ENCODE results near the gene TLE3.

The TLE3 gene

GRCh38 chr15:70111203-70112073, 13.7 kb upstream of the TLE3 start:
- no peak overlapping the region; the same call in 1 of the 2 replicates for H3K4me3 ChIP-seq (ENCODE audit: low read depth, low read length)
- ChIA-PET POLR2A (interaction anchor here (0.9 to 1.0 kb wide), 2 partner anchors 11 to 12 kb away, joined by 3 to 4 read pairs; no protein-coding TSS in a partner anchor), CTCF (interaction anchor here (1.0 to 4.6 kb wide), 3 partner anchors 11 to 535 kb away, joined by 3 to 22 read pairs (median 4); no protein-coding TSS in a partner anchor)
- TF ChIP-seq CTCF (IDR thresholded peaks at IDR 0.05; ENCODE audit: insufficient read depth, low read length, missing control alignments): no peak
- no peak for DNase-seq (ENCODE audit: low read depth, low spot score)

GRCh38 chr15:70109978-70110377, 12.3 kb upstream of the TLE3 start:
- CTCF ChIA-PET: interaction anchor here (0.9 to 4.6 kb wide), 4 partner anchors 10 to 381 kb away, joined by 3 to 22 read pairs (median 4); no protein-coding TSS in a partner anchor
- POLR2A ChIA-PET: no interaction called here
- H3K4me3 ChIP-seq (ENCODE audit: low read depth, low read length): no peak overlapping the region
- DNase-seq (ENCODE audit: low read depth, low spot score): no peak
- TF ChIP-seq CTCF (IDR thresholded peaks at IDR 0.05; ENCODE audit: insufficient read depth, low read length, missing control alignments): no peak

- ChIA-PET POLR2A (no interaction called here), CTCF (interaction anchor here (1.6 to 4.6 kb wide), 2 partner anchors 9 to 381 kb away, joined by 3 to 22 read pairs; no protein-coding TSS in a partner anchor)
- no peak for DNase-seq (ENCODE audit: low read depth, low spot score)
- no peak overlapping the region for H3K4me3 ChIP-seq (ENCODE audit: low read depth, low read length)
- TF ChIP-seq CTCF (IDR thresholded peaks at IDR 0.05; ENCODE audit: insufficient read depth, low read length, missing control alignments): no peak
Measured at GRCh38 chr15:70109531-70109930, 11.8 kb upstream of the TLE3 start.

- ChIA-PET POLR2A (no interaction called here), CTCF (interaction anchor here (1.0 to 1.1 kb wide), 2 partner anchors 375 to 384 kb away, joined by 3 read pairs; no protein-coding TSS in a partner anchor)
- no peak for TF ChIP-seq CTCF (IDR thresholded peaks at IDR 0.05; ENCODE audit: insufficient read depth, low read length, missing control alignments)
- DNase-seq (ENCODE audit: low read depth, low spot score): no peak
- H3K4me3 ChIP-seq (ENCODE audit: low read depth, low read length): no peak overlapping the region
Measured at GRCh38 chr15:70103880-70104626, 6.3 kb upstream of the TLE3 start.

GRCh38 chr15:70102827-70103226, 5.1 kb upstream of the TLE3 start:
- TF ChIP-seq CTCF (IDR thresholded peaks at IDR 0.05; ENCODE audit: insufficient read depth, low read length, missing control alignments): no peak
- no peak overlapping the region for H3K4me3 ChIP-seq (ENCODE audit: low read depth, low read length)
- ChIA-PET CTCF (interaction anchor here (1.0 to 2.4 kb wide), 2 partner anchors 261 to 385 kb away, joined by 3 to 8 read pairs; no protein-coding TSS in a partner anchor), POLR2A (interaction anchor here (0.6 kb wide), 1 partner anchor 163 kb away, joined by 4 read pairs; no protein-coding TSS in a partner anchor)
- no peak for DNase-seq (ENCODE audit: low read depth, low spot score)
